WTC11 (cell line): ENCODE data around the gene TMEM165. TPM values are rescaled to one million over a fixed set of nuclear protein-coding genes. Genes with fewer than 3 reads are reported as not detected.

ENCODE experiments used
- ATAC-seq: fragments of 200-7000 bp; cut with Tn5 transposase; 2 replicates; pipeline ENCODE4 v1.10.0; 2021; ENCODE audit warnings: mild to moderate bottlenecking, moderate library complexity
- CTCF ChIA-PET: fragments of 300-600 bp; sonication (Branson Sonifier 250); formaldehyde crosslinking; loops from one replicate; lab custom pipeline; 2021; ENCODE audit warnings: antibody characterized with exemption; lab: Charles Lee
- POLR2A ChIA-PET: fragments of 350-600 bp; sonication (Branson Sonifier 250); formaldehyde crosslinking; loops from one replicate; lab custom pipeline; 2021; ENCODE audit warnings: antibody characterized with exemption; lab: Charles Lee
- DNase-seq: peaks from one replicate; pipeline ENCODE4 v3.0.0; 2021; ENCODE audit warnings: low spot score
- H3K27ac Mint-ChIP-seq: 2 replicates; pipeline ENCODE4 v1.8.0; 2021; ENCODE audit warnings: mixed read lengths
- H3K27me3 Mint-ChIP-seq: 2 replicates; pipeline ENCODE4 v1.8.0; 2021; ENCODE audit warnings: low read depth, mild to moderate bottlenecking, moderate library complexity, mixed read lengths
- H3K36me3 Mint-ChIP-seq: 2 replicates; pipeline ENCODE4 v1.8.0; 2021; ENCODE audit warnings: mixed read lengths
- H3K4me1 Mint-ChIP-seq: 2 replicates; pipeline ENCODE4 v1.8.0; 2022; ENCODE audit warnings: mixed read lengths
- H3K4me3 Mint-ChIP-seq: 2 replicates; pipeline ENCODE4 v1.8.0; 2021; ENCODE audit warnings: mild to moderate bottlenecking, moderate library complexity, mixed read lengths
- H3K9me3 Mint-ChIP-seq: 2 replicates; pipeline ENCODE4 v1.8.0; 2021; ENCODE audit warnings: mixed read lengths
- ATF3 ChIP-seq: sonication (generic); formaldehyde crosslinking; conservative IDR thresholded peaks from 2 replicates; pipeline ENCODE4 v1.8.1; 2022; ENCODE audit warnings: mild to moderate bottlenecking, missing genetic modification reagents
- CBFB ChIP-seq: sonication (generic); formaldehyde crosslinking; IDR thresholded peaks from 2 replicates; pipeline ENCODE4 v1.8.1; 2022; ENCODE audit warnings: mild to moderate bottlenecking, low read depth, missing genetic modification reagents
- CDX4 ChIP-seq: fragments of 250-450 bp; sonication (Bioruptor Pico); IDR thresholded peaks from 2 replicates; pipeline ENCODE4 v1.9.0; 2021; ENCODE audit warnings: moderate library complexity, mild to moderate bottlenecking, inconsistent platforms, borderline replicate concordance
- CREB1 ChIP-seq: sonication (generic); formaldehyde crosslinking; IDR thresholded peaks from 2 replicates; pipeline ENCODE4 v1.8.0; 2023; ENCODE audit warnings: mild to moderate bottlenecking, missing genetic modification reagents
- ELF4 ChIP-seq: sonication (generic); formaldehyde crosslinking; IDR thresholded peaks from 2 replicates; pipeline ENCODE4 v1.8.1; 2022; ENCODE audit warnings: low read depth, mild to moderate bottlenecking, moderate library complexity, missing genetic modification reagents
- ESRRA ChIP-seq: sonication (generic); formaldehyde crosslinking; IDR thresholded peaks from 2 replicates; pipeline ENCODE4 v1.8.1; 2022; ENCODE audit warnings: mild to moderate bottlenecking, missing genetic modification reagents, borderline replicate concordance
- ETV6 ChIP-seq: sonication (generic); formaldehyde crosslinking; IDR thresholded peaks from 2 replicates; pipeline ENCODE4 v1.8.1; 2022; ENCODE audit warnings: mild to moderate bottlenecking, missing genetic modification reagents
- FOXJ3 ChIP-seq: sonication (generic); formaldehyde crosslinking; IDR thresholded peaks from 2 replicates; pipeline ENCODE4 v1.9.0; 2021; ENCODE audit warnings: missing genetic modification reagents, mild to moderate bottlenecking, borderline replicate concordance
- FOXP1 ChIP-seq: sonication (generic); formaldehyde crosslinking; IDR thresholded peaks from 2 replicates; pipeline ENCODE4 v1.8.0; 2022; ENCODE audit warnings: missing genetic modification reagents, mild to moderate bottlenecking, moderate library complexity, borderline replicate concordance
- FOXP4 ChIP-seq: sonication (generic); formaldehyde crosslinking; IDR thresholded peaks from 2 replicates; pipeline ENCODE4 v1.8.0; 2022; ENCODE audit warnings: mild to moderate bottlenecking, missing genetic modification reagents
- GTF2I ChIP-seq: fragments of 250-450 bp; sonication (Bioruptor Pico); conservative IDR thresholded peaks from 2 replicates; pipeline ENCODE4 v1.4.0; 2021; ENCODE audit warnings: mild to moderate bottlenecking
- HMGXB4 ChIP-seq: sonication (generic); formaldehyde crosslinking; IDR thresholded peaks from 2 replicates; pipeline ENCODE4 v1.8.1; 2023; ENCODE audit warnings: mild to moderate bottlenecking, moderate library complexity, missing genetic modification reagents
- MAX ChIP-seq: sonication (generic); formaldehyde crosslinking; IDR thresholded peaks from 2 replicates; pipeline ENCODE4 v1.8.0; 2022; ENCODE audit warnings: mild to moderate bottlenecking, missing genetic modification reagents
- NR1H2 ChIP-seq: sonication (generic); formaldehyde crosslinking; IDR thresholded peaks from 2 replicates; pipeline ENCODE4 v1.9.0; 2021; ENCODE audit warnings: mild to moderate bottlenecking, moderate library complexity, missing genetic modification reagents
- PREB ChIP-seq: sonication (generic); formaldehyde crosslinking; IDR thresholded peaks from 2 replicates; pipeline ENCODE4 v1.8.1; 2022; ENCODE audit warnings: mild to moderate bottlenecking, missing genetic modification reagents, moderate library complexity, borderline replicate concordance
- PRRX2 ChIP-seq: fragments of 250-450 bp; sonication (Bioruptor Pico); IDR thresholded peaks from 2 replicates; pipeline ENCODE4 v1.8.0; 2021; ENCODE audit warnings: mild to moderate bottlenecking
- RELA ChIP-seq: sonication (generic); formaldehyde crosslinking; IDR thresholded peaks from 2 replicates; pipeline ENCODE4 v1.8.1; 2022; ENCODE audit warnings: missing genetic modification reagents, mild to moderate bottlenecking, borderline replicate concordance
- RORB ChIP-seq: fragments of 250-450 bp; sonication (Bioruptor Pico); IDR thresholded peaks from 2 replicates; pipeline ENCODE4 v1.9.0; 2021; ENCODE audit warnings: mild to moderate bottlenecking
- SMAD4 ChIP-seq: sonication (generic); formaldehyde crosslinking; IDR thresholded peaks from 2 replicates; pipeline ENCODE4 v1.8.0; 2022; ENCODE audit warnings: mild to moderate bottlenecking, missing genetic modification reagents
- SOX15 ChIP-seq: fragments of 250-450 bp; sonication (Bioruptor Pico); IDR thresholded peaks from 2 replicates; pipeline ENCODE4 v1.9.0; 2021; ENCODE audit warnings: mild to moderate bottlenecking
- TCF7 ChIP-seq: sonication (generic); formaldehyde crosslinking; IDR thresholded peaks from 2 replicates; pipeline ENCODE4 v1.8.0; 2022; ENCODE audit warnings: mild to moderate bottlenecking, low read depth, missing genetic modification reagents, moderate library complexity
- TEAD4 ChIP-seq: sonication (generic); formaldehyde crosslinking; IDR thresholded peaks from 2 replicates; pipeline ENCODE4 v1.8.0; 2022; ENCODE audit warnings: mild to moderate bottlenecking, missing genetic modification reagents
- TP53 ChIP-seq: sonication (generic); formaldehyde crosslinking; IDR thresholded peaks from 2 replicates; pipeline ENCODE4 v1.8.1; 2023; ENCODE audit warnings: mild to moderate bottlenecking, missing genetic modification reagents
- ZNF121 ChIP-seq: sonication (generic); formaldehyde crosslinking; IDR thresholded peaks from 2 replicates; pipeline ENCODE4 v1.8.0; 2023; ENCODE audit warnings: missing genetic modification reagents
- ZNF232 ChIP-seq: sonication (generic); formaldehyde crosslinking; IDR thresholded peaks from 2 replicates; pipeline ENCODE4 v1.8.0; 2022; ENCODE audit warnings: mild to moderate bottlenecking, missing genetic modification reagents
- ZNF416 ChIP-seq: fragments of 250-450 bp; sonication (Bioruptor Pico); IDR thresholded peaks from 2 replicates; pipeline ENCODE4 v1.9.0; 2021; ENCODE audit warnings: mild to moderate bottlenecking, inconsistent platforms
- total RNA-seq: library from RNA; stranded (reverse); gene quantifications from 3 replicates; pipeline ENCODE4 v1.2.3, GENCODE V29; 2021
- TF ChIP-seq, protein P1 (sequence below): sonication (generic); formaldehyde crosslinking; IDR thresholded peaks from 2 replicates; pipeline ENCODE4 v1.8.0; 2022; ENCODE audit warnings: mild to moderate bottlenecking, missing genetic modification reagents
- TF ChIP-seq, protein P2 (sequence below): sonication (generic); formaldehyde crosslinking; IDR thresholded peaks from 2 replicates; pipeline ENCODE4 v1.8.0; 2022; ENCODE audit warnings: mild to moderate bottlenecking, missing genetic modification reagents

The TMEM165 gene
- total RNA-seq, 1 experiment from 2014 or later, result 88.6 TPM

DNA sequence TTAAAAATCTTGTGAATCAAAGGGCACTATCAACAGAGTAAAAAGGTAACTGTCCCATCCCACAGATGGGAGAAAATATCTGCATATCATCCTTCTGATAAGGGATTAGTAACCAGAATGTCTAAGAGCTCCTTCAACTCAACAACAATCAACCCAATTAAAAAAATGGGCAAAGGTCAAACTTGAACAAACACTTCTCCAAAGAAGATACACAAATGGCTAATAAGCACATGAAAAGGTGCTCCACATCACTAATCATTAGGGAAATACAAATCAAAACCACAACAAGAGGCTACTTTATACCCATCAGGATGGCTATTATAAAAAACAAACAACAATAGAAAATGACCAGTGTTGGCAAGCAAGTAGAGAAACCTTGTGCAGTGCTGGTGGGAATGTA, 43.3 kb downstream of the TMEM165 start:
- ATAC-seq (no peak), DNase-seq (no peak)
- TF ChIP-seq ZNF121 (CRISPR knock-in tag), result no peak
- no peak for TF ChIP-seq ATF3 (CRISPR knock-in tag)
- no peak for TF ChIP-seq TCF7 (CRISPR knock-in tag)
- TF ChIP-seq PREB (CRISPR knock-in tag), result no peak
- no peak for TF ChIP-seq CBFB
- no peak for TF ChIP-seq FOXJ3 (CRISPR knock-in tag)
- TF ChIP-seq ELF4, result no peak
- TF ChIP-seq HMGXB4 (CRISPR knock-in tag), result no peak
- no peak for TF ChIP-seq ETV6 (CRISPR knock-in tag)
- no peak for TF ChIP-seq TEAD4 (CRISPR knock-in tag)
- TF ChIP-seq NR1H2 (CRISPR knock-in tag), result no peak
- no peak for TF ChIP-seq CREB1 (CRISPR knock-in tag)
- TF ChIP-seq, protein P1, sequence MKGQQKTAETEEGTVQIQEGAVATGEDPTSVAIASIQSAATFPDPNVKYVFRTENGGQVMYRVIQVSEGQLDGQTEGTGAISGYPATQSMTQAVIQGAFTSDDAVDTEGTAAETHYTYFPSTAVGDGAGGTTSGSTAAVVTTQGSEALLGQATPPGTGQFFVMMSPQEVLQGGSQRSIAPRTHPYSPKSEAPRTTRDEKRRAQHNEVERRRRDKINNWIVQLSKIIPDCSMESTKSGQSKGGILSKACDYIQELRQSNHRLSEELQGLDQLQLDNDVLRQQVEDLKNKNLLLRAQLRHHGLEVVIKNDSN (CRISPR knock-in tag), result no peak
- no peak for TF ChIP-seq ZNF232
- no peak for TF ChIP-seq FOXP1 (CRISPR knock-in tag)
- TF ChIP-seq PRRX2 (CRISPR knock-in tag), result no peak
- ChIA-PET CTCF (no interaction called here), POLR2A (no interaction called here)
- Mint-ChIP-seq H3K27me3 (no peaks in the 10 kb centered on the region), H3K27ac (no peak overlapping the region), H3K9me3 (no peaks in the 10 kb centered on the region), H3K4me1 (peaks cover 11% of the 10 kb centered on the region), H3K36me3 (peaks cover 50% of the 10 kb centered on the region), H3K4me3 (no peak overlapping the region)

DNA sequence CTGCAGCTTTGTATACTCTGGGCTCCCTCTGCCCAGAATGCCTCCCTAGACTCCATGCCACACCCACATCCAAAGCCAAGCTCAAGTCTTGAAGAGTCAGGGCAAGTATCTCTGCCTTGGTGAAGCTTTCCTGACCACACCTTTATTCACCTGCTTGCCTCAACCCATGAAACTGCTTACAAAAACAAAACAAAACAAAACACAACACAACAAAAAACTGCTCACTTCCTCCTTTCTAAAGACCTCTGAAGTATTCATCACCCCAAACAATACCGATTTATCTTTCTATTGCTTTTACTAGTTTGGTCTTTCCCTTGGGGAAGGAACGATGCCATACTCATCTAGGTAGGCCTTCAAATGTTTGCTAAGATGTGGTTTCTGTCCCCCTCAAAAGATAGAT, 45.0 kb downstream of the TMEM165 start:
- POLR2A ChIA-PET, result no interaction called here
- H3K36me3 Mint-ChIP-seq, result peaks cover 40% of the 10 kb centered on the region
- no peak for TF ChIP-seq SOX15
- TF ChIP-seq CDX4 (CRISPR knock-in tag), result no peak
- TF ChIP-seq SMAD4 (CRISPR knock-in tag), result no peak
- TF ChIP-seq MAX, result no peak
- TF ChIP-seq ZNF416, result no peak
- no peak for TF ChIP-seq TP53 (CRISPR knock-in tag)
- no peak for TF ChIP-seq CREB1 (CRISPR knock-in tag)
- no peak for TF ChIP-seq ESRRA (CRISPR knock-in tag)
- no peak for TF ChIP-seq RELA (CRISPR knock-in tag)
- no peak for TF ChIP-seq GTF2I (CRISPR knock-in tag)
- TF ChIP-seq CBFB, result no peak
- TF ChIP-seq RORB (CRISPR knock-in tag), result no peak
- TF ChIP-seq, protein P2, sequence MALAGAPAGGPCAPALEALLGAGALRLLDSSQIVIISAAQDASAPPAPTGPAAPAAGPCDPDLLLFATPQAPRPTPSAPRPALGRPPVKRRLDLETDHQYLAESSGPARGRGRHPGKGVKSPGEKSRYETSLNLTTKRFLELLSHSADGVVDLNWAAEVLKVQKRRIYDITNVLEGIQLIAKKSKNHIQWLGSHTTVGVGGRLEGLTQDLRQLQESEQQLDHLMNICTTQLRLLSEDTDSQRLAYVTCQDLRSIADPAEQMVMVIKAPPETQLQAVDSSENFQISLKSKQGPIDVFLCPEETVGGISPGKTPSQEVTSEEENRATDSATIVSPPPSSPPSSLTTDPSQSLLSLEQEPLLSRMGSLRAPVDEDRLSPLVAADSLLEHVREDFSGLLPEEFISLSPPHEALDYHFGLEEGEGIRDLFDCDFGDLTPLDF (CRISPR knock-in tag), result no peak
- TF ChIP-seq TEAD4 (CRISPR knock-in tag), result no peak
- TF ChIP-seq FOXP4 (CRISPR knock-in tag), result no peak
- TF ChIP-seq, all 79 proteins: peak for 0
- Mint-ChIP-seq H3K27me3 (no peaks in the 10 kb centered on the region), H3K9me3 (no peaks in the 10 kb centered on the region), H3K4me3 (no peak overlapping the region), H3K27ac (no peak overlapping the region), H3K4me1 (peaks cover 2% of the 10 kb centered on the region; the same call in 1 of the 2 replicates)
- CTCF ChIA-PET, result no interaction called here
- DNase-seq (no peak), ATAC-seq (no peak)
